Astrocyte (in vitro differentiated cells and primary cell): ENCODE measurements around the gene UBR2. TPM values are rescaled to one million over a fixed set of nuclear protein-coding genes. Genes with fewer than 3 reads are reported as not detected.

Source experiments
- DNase-seq: peaks from one replicate; pipeline ENCODE4 v3.0.0-alpha.2; 2010; ENCODE audit warnings: low read depth
- FAIRE-seq: peaks from 2 replicates; lab custom pipeline; 2011; peaks lifted over from hg19 to GRCh38; lab: Jason Lieb, UNC
- H2AFZ ChIP-seq: 2 replicates; pipeline ENCODE4 v1.6.0; 2012; ENCODE audit warnings: low read depth, low read length, inconsistent platforms
- H3K27ac ChIP-seq: 2 replicates; pipeline ENCODE4 v1.5.1; 2011; ENCODE audit warnings: low read depth, low read length, inconsistent platforms
- H3K27me3 ChIP-seq: 2 replicates; pipeline ENCODE4 v1.6.0; 2011; ENCODE audit warnings: low read length, inconsistent platforms; ENCODE audit not compliant: insufficient read depth
- H3K36me3 ChIP-seq: 2 replicates; pipeline ENCODE4 v1.5.1; 2011; ENCODE audit warnings: low read length, inconsistent platforms; ENCODE audit not compliant: insufficient read depth
- H3K4me1 ChIP-seq: 2 replicates; pipeline ENCODE4 v1.5.1; 2011; ENCODE audit warnings: low read length, inconsistent platforms; ENCODE audit not compliant: insufficient read depth
- H3K4me2 ChIP-seq: 2 replicates; pipeline ENCODE4 v1.6.0; 2012; ENCODE audit warnings: low read length, inconsistent platforms
- H3K4me3 ChIP-seq: 2 replicates; pipeline ENCODE4 v1.5.1; 2011; ENCODE audit warnings: low read depth, mild to moderate bottlenecking, low read length, inconsistent platforms; ENCODE audit not compliant: insufficient read depth
- H3K79me2 ChIP-seq: 2 replicates; pipeline ENCODE4 v1.6.0; 2012; ENCODE audit warnings: mild to moderate bottlenecking, low read length, inconsistent platforms; ENCODE audit not compliant: insufficient read depth
- H3K9ac ChIP-seq: 2 replicates; pipeline ENCODE4 v1.6.0; 2012; ENCODE audit warnings: mild to moderate bottlenecking, low read length, inconsistent platforms
- H3K9me3 ChIP-seq: 2 replicates; pipeline ENCODE4 v1.5.1; 2012; ENCODE audit warnings: low read depth, mild to moderate bottlenecking, low read length, inconsistent platforms; ENCODE audit not compliant: insufficient read depth
- H4K20me1 ChIP-seq: 2 replicates; pipeline ENCODE4 v1.6.0; 2012; ENCODE audit warnings: low read length, inconsistent platforms; ENCODE audit not compliant: insufficient read depth
- H3K27ac Mint-ChIP-seq: one replicate; pipeline ENCODE4 v1.8.0; 2021; ENCODE audit warnings: mild to moderate bottlenecking, mixed read lengths; ENCODE audit not compliant: unreplicated experiment
- H3K27me3 Mint-ChIP-seq: one replicate; pipeline ENCODE4 v1.8.0; 2021; ENCODE audit warnings: low read depth, mixed read lengths; ENCODE audit not compliant: unreplicated experiment
- H3K36me3 Mint-ChIP-seq: one replicate; pipeline ENCODE4 v1.8.0; 2021; ENCODE audit warnings: low read depth, mixed read lengths; ENCODE audit not compliant: unreplicated experiment
- H3K4me1 Mint-ChIP-seq: one replicate; pipeline ENCODE4 v1.8.0; 2021; ENCODE audit warnings: low read depth, mixed read lengths; ENCODE audit not compliant: unreplicated experiment
- H3K4me3 Mint-ChIP-seq: one replicate; pipeline ENCODE4 v1.8.0; 2021; ENCODE audit warnings: mild to moderate bottlenecking, moderate library complexity, mixed read lengths; ENCODE audit not compliant: unreplicated experiment
- H3K9me3 Mint-ChIP-seq: one replicate; pipeline ENCODE4 v1.8.0; 2021; ENCODE audit warnings: mild to moderate bottlenecking, mixed read lengths; ENCODE audit not compliant: unreplicated experiment
- EZH2 ChIP-seq: IDR thresholded peaks from 2 replicates; pipeline ENCODE4 v1.6.1; 2012; ENCODE audit warnings: mild to moderate bottlenecking, low read length, inconsistent platforms; ENCODE audit not compliant: insufficient read depth
- total RNA-seq: library from RNA; stranded (reverse); gene quantifications from 2 replicates; pipeline ENCODE4 v1.2.1, GENCODE V29; 2021
- TF ChIP-seq, protein P1 (sequence below): IDR thresholded peaks from 2 replicates; pipeline ENCODE4 v1.5.1; 2011; ENCODE audit warnings: low read depth, mild to moderate bottlenecking, inconsistent platforms, low read length, moderate library complexity; ENCODE audit not compliant: insufficient read depth

The UBR2 gene
- total RNA-seq, 1 donor from 2014 or later: 23.3 TPM

DNA sequence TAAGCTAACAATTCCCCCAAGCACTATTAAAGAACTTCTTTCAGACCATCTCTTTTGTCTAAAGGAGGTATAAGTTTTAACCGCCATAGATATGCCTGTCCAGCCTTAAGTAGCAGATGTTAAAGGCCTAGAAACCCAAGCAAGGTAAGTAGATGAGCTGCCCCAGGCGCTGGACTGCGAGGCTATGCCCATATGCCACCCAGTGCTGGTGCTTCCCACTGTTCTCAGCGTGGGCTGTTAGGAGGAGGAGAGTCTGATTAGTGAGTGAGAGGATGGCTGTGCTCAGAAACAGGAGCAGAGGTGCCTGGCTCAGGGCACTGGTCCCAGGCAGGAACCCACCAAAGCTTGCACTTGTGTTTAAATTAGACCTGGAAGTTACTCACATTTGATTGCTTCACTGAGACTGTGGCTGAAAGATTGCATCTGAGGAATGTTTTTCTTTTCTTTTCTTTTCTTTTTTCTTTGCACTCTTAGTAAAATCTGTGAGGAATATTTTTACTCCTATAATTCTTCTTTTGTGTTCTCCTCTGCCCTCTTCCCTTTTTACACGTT, 126.4 kb downstream of the UBR2 start:
- Histone ChIP-seq H3K27ac (no peak overlapping the region), H3K36me3 (peaks cover 22% of the 10 kb centered on the region)
- TF ChIP-seq EZH2: no peak
- TF ChIP-seq, protein P1, sequence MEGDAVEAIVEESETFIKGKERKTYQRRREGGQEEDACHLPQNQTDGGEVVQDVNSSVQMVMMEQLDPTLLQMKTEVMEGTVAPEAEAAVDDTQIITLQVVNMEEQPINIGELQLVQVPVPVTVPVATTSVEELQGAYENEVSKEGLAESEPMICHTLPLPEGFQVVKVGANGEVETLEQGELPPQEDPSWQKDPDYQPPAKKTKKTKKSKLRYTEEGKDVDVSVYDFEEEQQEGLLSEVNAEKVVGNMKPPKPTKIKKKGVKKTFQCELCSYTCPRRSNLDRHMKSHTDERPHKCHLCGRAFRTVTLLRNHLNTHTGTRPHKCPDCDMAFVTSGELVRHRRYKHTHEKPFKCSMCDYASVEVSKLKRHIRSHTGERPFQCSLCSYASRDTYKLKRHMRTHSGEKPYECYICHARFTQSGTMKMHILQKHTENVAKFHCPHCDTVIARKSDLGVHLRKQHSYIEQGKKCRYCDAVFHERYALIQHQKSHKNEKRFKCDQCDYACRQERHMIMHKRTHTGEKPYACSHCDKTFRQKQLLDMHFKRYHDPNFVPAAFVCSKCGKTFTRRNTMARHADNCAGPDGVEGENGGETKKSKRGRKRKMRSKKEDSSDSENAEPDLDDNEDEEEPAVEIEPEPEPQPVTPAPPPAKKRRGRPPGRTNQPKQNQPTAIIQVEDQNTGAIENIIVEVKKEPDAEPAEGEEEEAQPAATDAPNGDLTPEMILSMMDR: no peak

DNA sequence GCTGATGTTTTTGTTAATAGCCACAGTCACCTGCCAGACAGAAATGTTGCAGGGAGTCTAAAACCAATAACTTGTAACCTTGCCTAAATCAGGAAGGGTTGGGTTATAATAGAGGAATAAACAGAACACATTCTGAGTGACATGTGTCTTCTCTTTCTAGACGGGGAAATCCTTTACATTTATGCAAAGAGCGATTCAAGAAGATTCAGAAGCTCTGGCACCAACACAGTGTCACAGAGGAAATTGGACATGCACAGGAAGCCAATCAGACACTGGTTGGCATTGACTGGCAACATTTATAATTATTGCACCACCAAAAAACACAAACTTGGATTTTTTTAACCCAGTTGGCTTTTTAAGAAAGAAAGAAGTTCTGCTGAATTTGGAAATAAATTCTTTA, 127.0 kb downstream of the UBR2 start:
- Histone ChIP-seq H4K20me1 (no peaks in the 10 kb centered on the region), H3K9me3 (no peaks in the 10 kb centered on the region), H2AFZ (no peak overlapping the region), H3K27me3 (no peaks in the 10 kb centered on the region), H3K27ac (no peak overlapping the region), H3K4me3 (no peak overlapping the region), H3K4me2 (no peak overlapping the region), H3K36me3 (peaks cover 22% of the 10 kb centered on the region), H3K9ac (no peak overlapping the region), H3K79me2 (no peaks in the 10 kb centered on the region), H3K4me1 (peaks cover 33% of the 10 kb centered on the region)
- TF ChIP-seq, protein P1: no peak
- no peak for TF ChIP-seq EZH2
- H3K9me3 Mint-ChIP-seq: no peaks in the 10 kb centered on the region
- no peak overlapping the region for H3K4me3 Mint-ChIP-seq
- H3K27ac Mint-ChIP-seq: no peak overlapping the region
- H3K4me1 Mint-ChIP-seq: peaks cover 27% of the 10 kb centered on the region
- FAIRE-seq (no peak), DNase-seq (no peak)
- no peaks in the 10 kb centered on the region for H3K27me3 Mint-ChIP-seq
- peaks cover 22% of the 10 kb centered on the region for H3K36me3 Mint-ChIP-seq

More for the DNA sequence above, 126.4 kb downstream of the UBR2 start:
- no peaks in the 10 kb centered on the region for H3K9me3 ChIP-seq
- Mint-ChIP-seq H3K27ac (no peak overlapping the region), H3K4me1 (peaks cover 27% of the 10 kb centered on the region), H3K9me3 (no peaks in the 10 kb centered on the region), H3K27me3 (no peaks in the 10 kb centered on the region), H3K4me3 (no peak overlapping the region), H3K36me3 (peaks cover 23% of the 10 kb centered on the region)
- H3K79me2 ChIP-seq: no peaks in the 10 kb centered on the region
- DNase-seq (no peak), FAIRE-seq (no peak)
- no peak overlapping the region for H2AFZ ChIP-seq
- no peak overlapping the region for H3K4me2 ChIP-seq
- H3K4me1 ChIP-seq: peaks cover 33% of the 10 kb centered on the region
- H3K27me3 ChIP-seq: no peaks in the 10 kb centered on the region
- H4K20me1 ChIP-seq: no peaks in the 10 kb centered on the region
- no peak overlapping the region for H3K9ac ChIP-seq
- H3K4me3 ChIP-seq: no peak overlapping the region

DNA sequence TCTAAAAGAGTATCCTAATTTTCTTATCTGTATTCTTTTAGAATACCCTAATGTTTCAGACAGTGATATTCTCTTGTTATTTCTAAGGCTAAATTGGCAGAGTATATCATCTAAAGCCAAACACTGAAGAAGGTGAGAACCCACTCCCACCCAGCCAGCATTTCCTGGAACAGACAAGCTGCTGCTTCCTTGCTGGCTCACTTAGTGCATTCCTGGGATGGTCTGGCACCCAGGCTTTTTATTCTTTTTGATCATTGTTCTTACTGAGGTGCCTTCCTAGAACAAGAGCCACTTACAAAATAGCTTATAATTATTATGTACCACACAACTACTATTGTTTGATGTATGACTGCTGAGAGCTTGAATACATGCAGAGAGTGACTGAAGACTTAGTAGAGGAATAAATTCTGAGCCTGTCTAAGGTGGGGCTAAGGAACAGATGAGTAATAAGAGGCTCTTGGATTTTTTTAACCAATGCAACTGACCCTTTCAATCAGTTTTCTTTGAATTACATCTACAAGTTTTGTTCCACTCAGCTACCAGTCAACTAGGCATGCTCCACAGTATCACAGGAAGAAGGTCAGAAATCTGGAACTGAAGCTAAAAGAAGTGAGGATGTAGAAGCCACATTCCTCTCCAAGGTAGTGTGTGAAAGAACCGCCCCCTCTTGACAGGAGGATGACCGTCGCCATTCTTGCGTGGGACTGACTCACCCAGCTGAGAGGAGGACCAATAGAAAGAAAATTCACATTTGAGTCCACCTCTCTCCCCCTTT, 128.5 kb downstream of the UBR2 start:
- H3K27ac Mint-ChIP-seq: peak overlapping the region; percentile 82
- H3K4me3 Mint-ChIP-seq: no peak overlapping the region
- Histone ChIP-seq H3K4me2 (peak overlapping the region; percentile 32), H2AFZ (no peak overlapping the region), H3K27ac (peak overlapping the region; percentile 65), H3K79me2 (no peaks in the 10 kb centered on the region), H3K36me3 (peaks cover 22% of the 10 kb centered on the region), H3K27me3 (no peaks in the 10 kb centered on the region), H3K9me3 (no peaks in the 10 kb centered on the region), H3K4me3 (no peak overlapping the region), H3K4me1 (peaks cover 36% of the 10 kb centered on the region), H3K9ac (peak overlapping the region; percentile 32), H4K20me1 (no peaks in the 10 kb centered on the region)
- peaks cover 27% of the 10 kb centered on the region for H3K4me1 Mint-ChIP-seq
- DNase-seq: peak; percentile 84
- H3K27me3 Mint-ChIP-seq: no peaks in the 10 kb centered on the region
- no peaks in the 10 kb centered on the region for H3K9me3 Mint-ChIP-seq
- no peak for FAIRE-seq
- no peak for TF ChIP-seq EZH2
- TF ChIP-seq, protein P1: no peak
- peaks cover 21% of the 10 kb centered on the region for H3K36me3 Mint-ChIP-seq
